ENCODE measurements around the gene CMPK1.

The CMPK1 gene

GRCh38 chr1:47396671-47397196 lies 63.1 kb downstream of the CMPK1 start:
- no peak for DNase-seq

GRCh38 chr1:47399138-47399845 lies 65.7 kb downstream of the CMPK1 start:
- DNase-seq: no peak

GRCh38 chr1:47399846-47400155 lies 66.2 kb downstream of the CMPK1 start:
- DNase-seq: no peak

- DNase-seq: no peak
These were observed 68.2 kb downstream of the CMPK1 start for GRCh38 chr1:47401761-47402160.

GRCh38 chr1:47402591-47402990 lies 69.0 kb downstream of the CMPK1 start:
- DNase-seq: no peak

GRCh38 chr1:47403321-47403910 lies 69.8 kb downstream of the CMPK1 start:
- no peak for DNase-seq

DNA sequence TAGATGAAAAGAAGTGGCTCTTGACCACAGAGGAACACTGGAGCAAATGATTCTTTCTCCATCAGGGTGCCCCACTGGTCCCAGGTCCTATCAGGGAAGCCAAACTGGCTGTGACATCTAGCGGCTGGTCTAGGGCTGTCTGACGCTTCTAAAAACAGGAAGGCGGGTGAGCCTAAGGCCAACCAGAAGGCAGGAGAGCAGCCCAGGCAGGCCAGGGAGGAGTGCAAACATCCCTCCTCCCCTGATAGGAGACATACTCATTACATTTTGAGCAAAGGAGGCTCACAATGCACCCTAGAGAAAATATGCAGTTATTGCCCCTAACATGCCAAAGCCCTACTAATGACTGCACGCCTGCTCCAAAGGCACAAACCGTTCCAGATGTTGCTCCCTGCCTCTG lies 72.1 kb downstream of the CMPK1 start:
- no peak for DNase-seq

DNA sequence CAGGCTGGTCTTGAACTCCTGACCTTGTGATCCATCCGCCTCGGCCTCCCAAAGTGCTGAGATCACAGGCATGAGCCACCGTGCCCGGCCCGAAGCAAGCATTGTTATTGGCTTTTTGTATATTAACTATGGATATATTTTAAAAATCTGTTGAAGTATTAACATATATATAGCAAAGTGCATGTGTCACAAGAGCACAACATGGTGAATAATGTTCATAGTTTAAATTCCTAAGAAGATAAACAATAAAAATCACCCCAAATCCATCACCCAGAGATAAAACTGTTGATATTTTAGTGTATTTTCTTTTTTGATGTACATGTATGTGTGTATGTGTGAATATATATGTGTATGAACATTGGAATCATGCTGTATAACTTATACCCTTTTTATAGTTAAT lies 73.4 kb downstream of the CMPK1 start:
- no peak for DNase-seq

- DNase-seq: no peak
These were observed 73.9 kb downstream of the CMPK1 start for GRCh38 chr1:47407481-47407880.

DNA sequence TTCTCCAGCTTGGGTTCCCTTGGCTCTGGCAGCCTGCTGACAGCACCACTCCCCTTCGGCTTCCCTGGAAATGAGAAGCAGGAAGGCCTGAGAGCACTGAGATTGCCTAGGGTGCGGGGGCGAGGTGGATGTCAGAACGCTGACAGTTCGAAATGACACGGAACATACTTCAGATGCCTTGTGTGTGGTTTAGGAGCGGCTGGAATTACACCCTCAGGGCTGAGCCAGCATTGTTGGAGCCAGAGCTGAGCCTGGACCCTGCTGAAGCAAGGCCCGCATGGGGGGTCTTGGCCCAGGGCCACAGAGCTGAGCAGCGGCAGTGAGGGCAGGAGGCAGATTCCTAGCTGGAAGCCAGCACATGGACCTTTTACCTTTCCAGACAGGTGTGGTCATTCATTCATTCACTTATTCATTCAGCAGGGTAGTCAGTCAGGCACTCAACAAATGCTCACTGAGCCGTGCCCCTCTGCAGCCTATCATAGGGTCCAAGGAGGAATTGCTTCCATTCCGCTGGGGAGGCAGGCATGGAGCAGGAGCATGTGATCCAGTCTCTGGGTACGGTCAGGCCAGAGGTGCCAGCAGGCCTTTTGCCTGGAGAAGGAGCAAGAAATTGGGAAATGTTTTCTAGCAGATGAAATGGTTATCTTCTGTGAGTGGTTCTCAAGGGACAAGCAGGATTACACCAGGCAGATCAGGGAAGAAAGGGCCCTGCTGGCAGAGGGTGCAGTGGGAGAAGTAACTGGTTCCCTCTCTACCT lies 75.9 kb downstream of the CMPK1 start:
- DNase-seq: no peak

DNA sequence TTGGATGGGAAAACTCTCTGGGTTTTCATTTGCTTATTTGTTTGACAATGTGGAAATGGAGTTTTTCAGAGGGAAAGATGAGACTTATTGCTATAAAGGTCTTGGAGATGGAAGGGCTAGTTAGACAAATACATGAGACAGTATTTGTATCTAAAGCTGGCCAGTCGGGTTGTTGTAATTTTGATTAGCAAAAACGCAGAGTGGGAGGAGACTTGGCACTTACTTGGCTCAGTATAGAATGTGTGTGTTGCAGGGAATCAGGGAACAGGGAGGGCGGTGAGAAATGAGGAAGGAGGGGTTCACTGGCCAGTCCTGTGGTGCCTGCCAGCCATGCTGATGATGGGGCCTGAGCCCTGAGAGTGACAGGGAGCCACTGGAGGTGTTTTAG lies 76.5 kb downstream of the CMPK1 start:
- no peak for DNase-seq

DNA sequence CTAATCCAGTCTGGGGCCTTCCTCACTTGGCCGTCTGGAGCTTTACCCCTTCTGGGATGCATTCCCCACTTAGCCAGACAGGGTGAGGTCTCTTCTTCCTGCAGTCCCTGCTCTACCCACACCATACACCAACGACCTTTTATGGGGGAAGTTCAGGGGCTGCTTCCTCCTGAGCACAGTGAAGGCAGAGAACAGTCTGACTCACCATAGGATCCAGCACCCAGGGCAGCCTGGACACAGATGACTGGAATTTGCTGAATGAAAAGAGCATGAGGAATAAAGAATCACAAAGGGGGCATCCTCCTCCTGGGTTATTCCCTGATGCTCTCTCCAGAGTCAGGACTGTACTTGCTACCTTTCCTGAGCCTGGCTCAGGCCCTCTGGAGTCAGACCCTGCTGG lies 77.8 kb downstream of the CMPK1 start:
- no peak for DNase-seq

- DNase-seq: no peak
These were observed 78.8 kb downstream of the CMPK1 start for GRCh38 chr1:47412437-47412836.

DNA sequence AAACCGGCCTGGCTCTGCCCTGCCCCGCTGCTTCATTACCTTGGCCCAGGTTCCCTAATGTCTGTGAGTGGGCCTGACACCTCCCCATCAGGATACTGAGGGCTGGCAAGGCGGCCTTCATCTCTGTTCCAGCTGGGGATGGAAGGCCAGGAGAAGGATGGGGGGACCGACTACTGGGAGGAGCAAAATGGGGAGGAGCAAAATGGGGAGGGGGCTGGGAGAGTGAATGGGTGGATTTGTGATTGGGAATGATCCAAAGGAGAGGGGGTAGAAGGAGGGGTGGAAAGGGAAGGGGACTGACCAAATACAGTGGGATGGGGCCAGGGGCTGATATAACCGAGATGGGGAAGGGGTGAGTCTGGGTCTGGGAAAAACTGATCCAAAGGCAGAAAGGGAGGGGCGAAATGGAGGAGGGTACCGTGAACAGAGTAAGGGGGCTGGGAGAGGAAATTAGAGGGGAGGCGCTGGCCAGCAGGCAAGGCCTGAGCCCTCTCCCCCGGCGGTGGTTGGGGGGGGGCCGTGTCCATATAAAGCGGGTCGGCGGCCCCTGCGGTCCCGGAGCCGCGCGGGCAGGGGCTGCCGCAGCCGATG lies 82.2 kb downstream of the CMPK1 start, which contains the start of gene FOXE3:
Gene FOXE3, plus strand, starts transcription at position 558 of the 591 bp plus-strand sequence. Its CDS starts 31 bp downstream, at position 589.
- no peak for DNase-seq

DNA sequence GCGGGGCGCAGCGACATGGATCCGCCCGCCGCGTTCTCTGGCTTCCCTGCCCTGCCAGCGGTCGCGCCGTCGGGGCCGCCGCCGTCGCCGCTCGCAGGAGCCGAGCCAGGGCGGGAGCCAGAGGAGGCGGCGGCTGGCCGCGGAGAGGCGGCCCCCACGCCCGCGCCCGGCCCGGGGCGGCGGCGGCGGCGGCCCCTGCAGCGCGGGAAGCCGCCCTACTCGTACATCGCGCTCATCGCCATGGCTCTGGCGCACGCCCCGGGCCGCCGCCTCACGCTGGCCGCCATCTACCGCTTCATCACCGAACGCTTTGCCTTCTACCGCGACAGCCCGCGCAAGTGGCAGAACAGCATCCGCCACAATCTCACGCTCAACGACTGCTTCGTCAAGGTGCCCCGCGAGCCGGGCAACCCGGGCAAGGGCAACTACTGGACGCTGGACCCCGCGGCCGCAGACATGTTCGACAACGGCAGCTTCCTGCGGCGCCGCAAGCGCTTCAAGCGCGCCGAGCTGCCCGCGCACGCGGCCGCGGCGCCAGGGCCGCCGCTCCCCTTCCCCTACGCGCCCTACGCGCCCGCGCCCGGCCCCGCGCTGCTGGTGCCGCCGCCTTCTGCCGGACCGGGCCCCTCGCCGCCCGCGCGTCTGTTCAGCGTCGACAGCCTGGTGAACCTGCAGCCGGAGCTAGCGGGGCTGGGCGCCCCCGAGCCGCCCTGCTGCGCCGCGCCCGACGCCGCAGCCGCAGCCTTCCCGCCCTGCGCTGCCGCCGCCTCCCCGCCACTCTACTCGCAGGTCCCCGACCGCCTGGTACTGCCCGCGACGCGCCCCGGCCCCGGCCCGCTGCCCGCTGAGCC lies 83.0 kb downstream of the CMPK1 start:
- no peak for DNase-seq

- DNase-seq: no peak
These were observed 83.8 kb downstream of the CMPK1 start for GRCh38 chr1:47417170-47418044.

DNA sequence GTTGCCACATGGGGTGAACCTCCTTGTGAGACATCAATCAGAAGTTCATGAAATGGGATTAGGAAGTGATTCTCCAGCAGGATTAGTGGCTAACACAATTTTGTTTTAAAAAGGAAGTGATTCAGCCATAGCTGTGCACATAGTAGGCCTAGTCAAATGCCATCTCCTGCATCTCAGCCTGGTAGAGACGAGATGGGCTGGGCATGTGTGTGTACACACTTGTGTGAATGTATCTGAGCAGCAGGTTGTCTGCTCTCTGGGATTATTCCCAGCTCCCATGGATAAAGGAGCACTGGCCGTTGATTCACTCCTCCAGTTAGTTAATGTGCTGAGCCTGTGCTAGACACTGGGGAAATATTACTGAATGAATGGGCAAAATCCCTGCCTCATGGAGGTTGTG lies 84.5 kb downstream of the CMPK1 start:
- DNase-seq: no peak

GRCh38 chr1:47418681-47419325 lies 85.2 kb downstream of the CMPK1 start:
- no peak for DNase-seq

- no peak for DNase-seq
These were observed 87.0 kb downstream of the CMPK1 start for GRCh38 chr1:47420547-47420946.

DNA sequence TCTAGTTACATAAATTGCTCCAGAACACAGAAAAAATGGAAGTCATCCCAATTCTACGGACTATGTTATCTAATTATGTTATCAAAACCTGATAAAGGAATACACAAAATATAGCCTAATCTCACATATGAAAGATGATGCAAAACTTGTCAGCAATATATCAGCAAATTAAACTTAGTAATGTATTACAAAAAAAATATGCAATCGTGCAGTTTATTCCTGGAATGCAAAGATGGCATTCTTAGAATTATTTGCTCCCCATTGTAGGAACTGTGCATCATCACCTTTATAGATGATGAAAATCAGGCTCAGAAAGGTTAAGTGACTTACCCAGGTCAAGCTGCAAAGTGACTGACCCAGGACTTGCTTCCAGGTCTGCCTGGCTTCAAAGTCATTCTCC lies 90.3 kb downstream of the CMPK1 start:
- DNase-seq: no peak

DNA sequence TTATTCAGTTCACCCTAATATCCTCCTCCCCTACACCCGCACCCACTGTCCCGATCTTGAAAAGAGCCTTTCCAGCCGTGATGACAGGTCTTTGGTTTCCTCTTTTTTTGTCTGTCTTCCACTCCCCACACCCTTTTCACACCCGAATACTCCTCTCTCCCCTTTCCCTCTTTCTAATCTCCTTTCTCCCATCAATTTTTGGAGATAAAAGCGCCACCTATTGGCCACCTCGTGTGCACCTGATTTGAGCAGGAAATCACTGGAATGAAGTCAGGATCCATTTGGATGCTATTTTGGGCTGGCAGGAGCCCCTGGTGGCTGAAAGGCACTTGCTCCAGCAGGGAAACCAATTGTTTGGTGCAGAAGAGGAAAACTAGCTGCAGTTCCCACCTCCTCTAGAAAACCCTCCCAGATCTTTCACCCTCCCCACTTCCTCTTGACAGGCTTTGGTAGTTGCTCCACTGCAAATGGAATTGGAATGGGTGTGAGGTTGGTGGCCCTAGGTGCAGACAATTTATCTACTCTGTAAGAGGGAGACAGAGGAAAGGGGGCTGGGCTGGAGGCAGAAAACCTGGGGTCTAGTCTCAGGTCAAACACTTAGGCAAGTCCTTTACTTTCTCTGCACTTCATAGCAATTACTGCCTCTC lies 90.9 kb downstream of the CMPK1 start:
- DNase-seq: no peak

Data from activated effector memory CD4-positive, alpha-beta T cell treated with anti-CD3 and anti-CD28 coated beads, Interleukin-2, amount 50 U/mL, for 16 hours (primary cell).